Mesothelial cell of epicardium (in vitro differentiated cells): Measurements from ENCODE around the gene OTOP3. TPM values are rescaled to one million over a fixed set of nuclear protein-coding genes. Genes with fewer than 3 reads are reported as not detected.

Experiments used
- DNase-seq, 2 experiments: peaks; one replicate each; pipeline ENCODE4 v3.0.0; 2021; ENCODE audit warnings: low spot score in 2 of 2; ENCODE audit not compliant: unreplicated experiment in 2 of 2
- H3K27ac Mint-ChIP-seq: 2 replicates; pipeline ENCODE4 v1.8.0; 2021; ENCODE audit warnings: mixed read lengths
- H3K27me3 Mint-ChIP-seq: 2 replicates; pipeline ENCODE4 v1.8.0; 2021; ENCODE audit warnings: low read depth, mixed read lengths
- H3K36me3 Mint-ChIP-seq: 2 replicates; pipeline ENCODE4 v1.8.0; 2021; ENCODE audit warnings: mixed read lengths
- H3K4me1 Mint-ChIP-seq: 2 replicates; pipeline ENCODE4 v1.8.0; 2021; ENCODE audit warnings: mixed read lengths
- H3K4me3 Mint-ChIP-seq: 2 replicates; pipeline ENCODE4 v1.8.0; 2021; ENCODE audit warnings: mild to moderate bottlenecking, moderate library complexity, mixed read lengths
- H3K9me3 Mint-ChIP-seq: 2 replicates; pipeline ENCODE4 v1.8.0; 2021; ENCODE audit warnings: mixed read lengths
- CTCF ChIP-seq: fragments of 200-600 bp; sonication (generic); IDR thresholded peaks from one replicate; pipeline ENCODE4 v1.5.0; 2021; ENCODE audit warnings: antibody characterized with exemption; ENCODE audit not compliant: unreplicated experiment
- total RNA-seq: library from RNA; stranded (reverse); gene quantifications from 3 replicates; pipeline ENCODE4 v1.2.1, GENCODE V29; 2021

The OTOP3 gene
- total RNA-seq, 1 donor from 2014 or later = not detected

GRCh38 chr17:74935048-74935447 is 650 bp upstream of the OTOP3 start:
- no peak for TF ChIP-seq CTCF
- H3K4me1 Mint-ChIP-seq = peaks cover 2% of the 10 kb centered on the region
- no peaks in the 10 kb centered on the region for H3K9me3 Mint-ChIP-seq
- no peak overlapping the region for H3K27ac Mint-ChIP-seq
- H3K4me3 Mint-ChIP-seq = no peak overlapping the region
- no peak for DNase-seq
- peaks cover 93% of the 10 kb centered on the region for H3K27me3 Mint-ChIP-seq
- H3K36me3 Mint-ChIP-seq = no peaks in the 10 kb centered on the region

DNA sequence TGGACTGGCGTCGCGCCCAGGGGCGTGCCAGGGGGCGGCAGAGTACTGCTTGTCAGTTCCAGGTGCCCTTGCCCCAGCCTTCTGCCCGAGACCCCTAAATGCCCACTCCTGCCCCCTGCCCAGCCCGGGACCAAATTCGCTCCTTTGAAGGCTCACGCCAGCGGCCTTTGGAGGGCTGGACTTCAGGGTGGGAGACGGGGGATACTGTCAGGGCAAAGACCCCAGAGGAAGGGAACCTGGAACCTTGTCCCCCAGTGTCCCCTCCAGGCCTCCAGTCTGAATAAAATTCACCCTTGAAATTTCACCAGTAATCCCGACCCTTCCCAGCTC is 737 bp downstream of the OTOP3 start:
- Mint-ChIP-seq H3K27me3 (peaks cover 89% of the 10 kb centered on the region), H3K4me1 (peaks cover 2% of the 10 kb centered on the region), H3K9me3 (no peaks in the 10 kb centered on the region), H3K4me3 (no peak overlapping the region), H3K36me3 (no peaks in the 10 kb centered on the region), H3K27ac (no peak overlapping the region)
- DNase-seq = no peak
- TF ChIP-seq CTCF = no peak

DNA sequence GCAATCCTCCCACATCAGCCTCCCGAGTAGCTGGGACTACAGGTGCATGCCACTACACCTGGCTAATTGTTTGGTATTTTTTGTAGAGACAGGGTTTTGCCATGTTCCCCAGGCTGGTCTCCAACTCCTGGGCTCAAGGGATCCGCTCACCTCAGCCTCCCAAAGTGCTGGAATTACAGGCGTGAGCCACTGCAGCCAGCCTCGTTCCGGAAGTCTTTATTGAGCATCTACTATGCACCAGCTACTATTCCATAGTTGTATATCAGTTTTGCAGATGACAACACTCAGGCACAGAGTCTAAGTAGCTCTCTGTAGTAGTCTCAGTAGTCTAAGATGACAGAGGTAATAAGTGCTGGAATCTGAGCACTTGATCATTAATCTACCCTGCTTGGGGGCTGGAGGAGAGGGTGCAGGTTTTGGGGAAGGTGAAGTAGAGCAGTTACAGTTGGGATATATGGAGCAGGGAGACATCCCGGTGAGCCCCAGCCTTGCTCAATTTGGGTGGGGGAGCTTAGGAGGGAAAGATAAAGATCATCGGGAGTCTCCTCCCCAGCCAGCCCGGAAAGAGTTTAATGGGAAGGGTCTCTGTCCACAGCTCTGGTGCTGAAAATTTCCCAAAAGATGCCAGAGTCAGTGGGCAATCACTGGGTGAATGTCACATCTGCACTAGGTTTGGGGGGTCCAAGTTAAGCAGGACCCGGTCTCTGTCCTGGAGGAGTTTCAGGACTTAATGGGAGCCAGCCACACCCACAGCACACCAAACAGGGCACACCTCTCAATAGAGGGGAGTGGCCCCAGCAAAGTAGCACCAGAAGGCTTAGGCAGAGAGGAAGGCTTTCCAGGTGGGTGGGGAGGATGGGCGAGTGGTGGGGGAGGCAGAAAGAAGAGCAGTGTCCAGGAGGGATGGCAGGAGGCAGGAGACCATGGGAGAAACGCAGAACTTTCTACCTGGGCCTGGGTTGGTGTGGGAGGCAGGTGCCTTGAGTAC is 1.7 kb downstream of the OTOP3 start:
- no peak for DNase-seq
- Mint-ChIP-seq H3K9me3 (no peaks in the 10 kb centered on the region), H3K36me3 (no peaks in the 10 kb centered on the region), H3K4me3 (no peak overlapping the region), H3K4me1 (peaks cover 2% of the 10 kb centered on the region), H3K27me3 (peaks cover 88% of the 10 kb centered on the region), H3K27ac (no peak overlapping the region)
- TF ChIP-seq CTCF = no peak

GRCh38 chr17:74938194-74938950 is 2.7 kb downstream of the OTOP3 start:
- TF ChIP-seq CTCF = no peak

DNA sequence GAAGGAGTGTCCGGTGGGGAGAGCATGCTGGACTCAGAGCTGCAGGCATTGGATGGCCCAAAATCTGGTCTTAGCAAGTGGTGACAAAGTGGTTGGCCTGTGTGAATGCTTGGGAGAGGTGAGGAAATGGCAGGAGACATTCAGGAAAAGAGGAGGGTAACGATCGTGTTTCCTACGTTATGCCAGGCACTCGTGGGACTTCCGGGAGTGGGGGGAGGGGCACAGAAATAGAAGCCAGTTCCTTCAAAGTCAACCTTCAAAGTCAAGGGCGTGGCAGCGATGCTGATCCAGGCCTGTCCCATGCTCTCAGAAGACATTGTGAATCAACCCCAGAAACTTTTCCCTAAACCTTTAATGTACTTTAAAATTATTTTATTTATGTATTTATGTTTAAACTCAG is 3.8 kb downstream of the OTOP3 start:
- Mint-ChIP-seq H3K36me3 (no peaks in the 10 kb centered on the region), H3K27me3 (peaks cover 89% of the 10 kb centered on the region), H3K4me1 (peaks cover 2% of the 10 kb centered on the region), H3K4me3 (no peak overlapping the region), H3K27ac (no peak overlapping the region), H3K9me3 (no peaks in the 10 kb centered on the region)
- DNase-seq = no peak
- no peak for TF ChIP-seq CTCF

More at GRCh38 chr17:74938194-74938950, 2.7 kb downstream of the OTOP3 start:
- H3K9me3 Mint-ChIP-seq = no peaks in the 10 kb centered on the region
- H3K4me3 Mint-ChIP-seq = no peak overlapping the region
- no peak for DNase-seq
- H3K27me3 Mint-ChIP-seq = peaks cover 88% of the 10 kb centered on the region
- no peak overlapping the region for H3K27ac Mint-ChIP-seq
- peaks cover 2% of the 10 kb centered on the region for H3K4me1 Mint-ChIP-seq
- H3K36me3 Mint-ChIP-seq = no peaks in the 10 kb centered on the region
